Activated CD4-positive, alpha-beta T cell treated with anti-CD3 and anti-CD28 coated beads for 48 hours (primary cell): Measurements from ENCODE around the gene MARCHF9.

ENCODE experiments used
- DNase-seq: peaks from one replicate; pipeline ENCODE4 v3.0.0-alpha.2; 2020

The MARCHF9 gene

DNA sequence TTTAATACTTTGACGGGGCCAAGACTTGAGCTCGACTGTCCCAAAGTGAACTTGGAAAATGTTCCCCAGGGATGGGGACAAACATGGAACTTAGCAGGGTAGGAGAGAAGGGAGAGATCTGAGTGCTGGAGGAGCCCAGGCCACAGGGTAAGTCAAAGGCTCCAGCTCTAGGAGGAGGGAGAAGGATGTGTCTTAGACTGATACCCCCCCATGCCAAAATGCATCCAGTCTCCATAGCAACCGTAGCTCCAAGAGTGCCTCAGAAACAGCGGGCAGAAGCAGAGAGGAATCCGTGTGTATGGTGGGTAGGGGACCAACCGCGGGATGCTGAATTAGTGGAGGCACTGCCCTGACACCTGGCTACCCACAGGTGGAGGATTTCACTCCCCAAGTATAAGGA lies 15.5 kb upstream of the MARCHF9 start:
- no peak for DNase-seq

DNA sequence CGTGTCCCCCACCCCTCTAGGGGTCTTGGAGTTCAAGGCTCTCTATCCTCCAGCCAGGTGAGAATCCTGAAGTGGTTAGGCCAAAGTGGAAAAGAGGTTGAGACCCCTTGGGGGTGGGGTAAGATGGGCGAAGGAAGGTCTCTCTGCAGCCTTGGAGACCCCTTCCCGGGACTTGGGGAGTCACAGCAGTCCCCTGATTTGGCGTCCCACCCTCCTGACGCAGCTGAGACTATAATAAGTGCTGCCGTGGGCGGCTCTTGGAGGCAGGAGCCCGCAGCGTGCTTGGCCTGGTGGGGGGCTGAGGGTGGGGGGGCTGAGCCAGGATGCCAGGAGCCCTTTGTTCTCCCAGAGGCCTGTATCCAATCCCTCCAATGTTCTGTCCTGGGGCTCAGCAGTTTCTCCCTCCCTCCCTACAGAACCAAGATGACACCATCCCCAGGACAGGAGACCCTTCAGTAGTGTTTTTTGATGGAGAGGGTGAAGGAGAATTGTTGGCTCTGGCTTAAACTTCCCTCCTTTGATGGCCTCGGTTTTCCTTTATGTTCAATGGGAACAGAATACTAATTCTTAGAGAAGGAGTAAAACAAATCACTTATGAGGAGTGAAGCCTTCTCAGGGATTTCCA lies 14.9 kb upstream of the MARCHF9 start:
- DNase-seq = no peak

DNA sequence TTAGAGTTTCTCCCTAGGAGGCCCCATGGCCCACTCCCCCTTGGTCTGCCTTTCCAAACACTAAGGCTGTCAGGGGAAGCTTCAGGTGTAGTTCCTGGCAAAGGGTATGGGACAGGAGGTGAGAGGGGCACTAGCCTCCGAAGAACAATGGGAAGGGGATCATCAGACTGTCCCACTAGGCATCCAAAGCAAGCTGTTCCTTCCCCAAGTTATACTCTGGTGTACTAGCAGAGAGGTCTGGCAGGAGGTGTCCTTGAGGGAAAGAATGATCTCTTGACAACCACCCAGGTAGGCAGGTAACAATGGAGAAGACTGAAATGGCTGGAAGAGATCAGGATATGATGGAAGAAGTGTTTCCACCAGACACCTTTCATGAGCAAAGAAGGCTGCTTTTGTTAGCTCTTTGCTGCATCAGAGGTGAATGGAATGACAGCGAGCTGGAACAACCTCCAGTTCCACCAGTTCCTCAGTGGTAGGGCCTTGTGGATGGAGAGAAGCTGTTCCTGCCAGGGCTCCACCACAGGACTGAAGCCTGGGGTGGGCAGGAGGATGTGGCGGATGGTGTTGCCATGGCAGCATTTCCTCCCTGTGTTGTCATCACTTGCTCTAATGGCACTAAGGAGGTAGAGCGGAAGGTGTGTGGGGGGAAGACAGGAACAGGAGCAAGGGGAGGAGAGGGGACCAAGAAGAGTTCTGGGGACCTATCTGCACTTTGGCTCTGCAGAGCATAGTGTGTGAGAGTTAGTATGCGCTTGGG lies 14.1 kb upstream of the MARCHF9 start:
- peak; percentile 76 for DNase-seq

- DNase-seq = no peak
These were observed 13.5 kb upstream of the MARCHF9 start for GRCh38 chr12:57741413-57741789.

DNA sequence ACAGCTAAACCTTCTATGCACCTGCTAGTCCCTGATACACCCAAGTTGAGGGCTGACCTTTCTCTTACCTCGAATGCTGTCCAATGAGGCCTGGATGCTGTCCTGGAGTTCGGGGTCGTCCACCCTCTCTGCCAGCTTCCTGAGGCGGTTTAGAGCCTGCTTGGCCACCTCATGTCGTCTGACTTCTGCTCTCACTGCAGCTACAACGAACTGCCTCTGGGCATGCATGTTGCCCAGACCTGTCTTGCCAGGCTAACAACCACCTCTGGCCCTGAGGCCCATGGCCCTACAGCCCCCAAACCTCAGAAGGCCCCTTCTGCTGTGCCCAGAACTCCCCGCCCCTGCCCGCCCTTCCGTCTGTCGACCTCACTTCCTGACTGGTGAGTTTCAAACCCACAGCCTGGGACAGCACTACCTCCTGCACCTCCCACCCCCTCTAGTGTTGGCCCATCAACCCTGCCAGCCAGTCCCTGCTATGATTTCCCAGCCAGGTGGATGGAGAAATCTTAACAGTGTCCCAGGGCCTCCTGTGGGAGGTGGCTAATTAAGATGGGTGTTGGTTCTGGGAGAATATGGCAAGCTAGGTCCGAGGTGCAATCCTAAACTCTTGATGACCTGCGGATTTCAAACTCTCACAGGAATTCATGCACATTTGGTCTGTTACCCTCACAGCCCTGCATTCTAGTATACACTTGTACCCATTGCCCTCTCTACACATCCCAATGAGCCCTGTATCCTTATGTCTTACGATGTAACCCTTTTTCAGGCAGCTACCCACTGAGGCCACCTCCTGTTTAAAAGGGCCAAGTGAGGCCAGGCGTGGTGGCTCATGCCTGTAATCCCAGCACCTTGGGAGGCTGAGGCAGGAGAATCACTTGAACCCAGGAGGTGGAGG lies 12.8 kb upstream of the MARCHF9 start:
- DNase-seq = peak; percentile 84

DNA sequence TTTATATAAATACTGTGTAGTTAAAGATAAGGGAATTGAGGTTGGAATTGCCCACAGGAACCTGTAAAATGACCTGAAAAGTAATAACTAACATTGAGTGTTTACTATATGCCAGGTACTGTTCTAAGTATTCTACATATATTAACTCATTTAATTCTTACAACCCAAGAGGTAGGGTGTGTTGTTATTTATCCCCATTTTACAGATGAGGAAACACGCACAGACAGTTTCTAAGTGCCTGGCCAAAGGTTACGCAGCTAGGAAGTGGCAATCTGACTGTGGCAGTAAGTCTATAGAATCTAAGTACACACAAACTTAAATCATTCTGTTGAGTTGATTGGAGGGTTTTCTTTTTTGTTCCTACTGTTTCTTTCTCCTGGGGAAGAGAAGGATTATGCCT lies 11.1 kb upstream of the MARCHF9 start:
- DNase-seq = no peak

GRCh38 chr12:57744194-57744776 lies 10.6 kb upstream of the MARCHF9 start:
- DNase-seq = peak; percentile 86

DNA sequence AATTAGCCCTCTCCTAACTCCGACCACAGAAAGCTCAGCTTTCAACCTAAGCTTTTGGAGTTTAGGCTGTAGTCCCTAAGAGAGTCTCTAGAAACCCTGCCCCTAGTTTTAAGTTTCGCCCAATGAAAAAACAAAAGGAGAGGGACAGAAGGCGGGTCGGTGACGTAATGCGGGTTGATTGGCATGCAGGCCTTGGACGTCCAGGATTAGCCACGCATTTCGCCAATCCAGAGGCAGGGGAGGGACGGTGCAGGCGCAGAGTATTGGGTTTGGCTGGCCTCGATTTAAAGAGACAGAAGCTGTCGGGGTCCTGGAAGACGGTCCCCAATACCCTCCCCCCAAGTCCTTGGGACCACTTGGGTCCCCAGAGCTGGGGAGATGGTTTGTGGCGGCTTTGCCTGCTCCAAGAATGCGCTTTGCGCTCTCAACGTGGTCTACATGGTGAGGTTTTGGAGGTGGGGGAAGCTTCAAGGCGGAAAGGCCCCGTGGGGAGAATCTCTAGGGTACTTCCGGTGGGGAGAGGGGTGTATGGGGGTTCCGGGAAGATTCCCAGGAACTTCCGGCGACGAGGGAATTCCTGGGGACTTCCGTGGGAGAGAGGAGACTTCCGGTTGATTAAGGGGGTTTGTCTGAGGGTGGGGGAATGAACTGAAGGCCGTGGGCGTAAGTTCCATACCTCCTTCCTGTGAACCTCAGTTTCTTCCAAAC lies 10.0 kb upstream of the MARCHF9 start, which contains the start of gene TSPAN31:
Gene TSPAN31, plus strand, starts transcription at position 263 of the 708 bp plus-strand sequence. Its CDS starts 116 bp downstream, at position 379.
- DNase-seq = peak; percentile 97

GRCh38 chr12:57745485-57745881 lies 9.4 kb upstream of the MARCHF9 start:
- DNase-seq = no peak

DNA sequence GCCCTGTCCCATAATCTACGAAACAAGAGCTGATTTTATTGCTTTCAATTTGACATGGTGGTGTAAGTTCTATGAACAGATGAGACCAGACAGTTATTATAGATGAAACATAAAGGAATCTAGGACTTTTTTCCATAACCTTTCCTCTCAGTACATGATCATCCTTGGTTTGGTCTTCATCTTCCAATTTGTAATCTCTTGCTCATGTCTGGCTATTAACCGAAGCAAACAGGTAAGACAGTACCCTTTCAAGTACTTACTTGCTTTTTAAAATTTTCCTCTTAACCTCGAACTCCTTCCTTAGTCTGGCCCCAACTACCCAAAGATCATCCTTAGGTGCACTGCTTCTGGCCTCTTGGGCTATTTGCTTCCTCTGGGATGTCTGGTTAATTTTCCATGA lies 8.9 kb upstream of the MARCHF9 start:
- DNase-seq = no peak

DNA sequence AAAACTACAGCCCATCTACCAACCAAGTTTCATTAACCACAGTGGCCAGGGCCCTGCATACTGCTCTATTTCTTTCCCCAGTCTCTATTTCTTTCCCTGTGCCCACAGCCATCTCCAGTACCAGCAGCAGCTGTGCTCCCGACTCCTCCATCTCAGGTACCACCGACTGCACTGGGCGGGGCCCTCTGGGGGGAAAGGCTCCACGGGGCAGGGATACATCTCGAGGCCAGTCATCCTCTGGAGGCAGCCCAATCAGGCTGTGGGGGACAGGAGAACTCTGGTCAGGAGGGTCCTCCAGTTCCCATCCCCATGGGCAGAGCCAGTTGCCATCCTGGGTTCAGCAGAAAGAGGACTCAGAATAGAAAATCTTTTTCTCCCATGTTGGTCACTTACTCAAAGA lies 5.8 kb upstream of the MARCHF9 start:
- DNase-seq = no peak

DNA sequence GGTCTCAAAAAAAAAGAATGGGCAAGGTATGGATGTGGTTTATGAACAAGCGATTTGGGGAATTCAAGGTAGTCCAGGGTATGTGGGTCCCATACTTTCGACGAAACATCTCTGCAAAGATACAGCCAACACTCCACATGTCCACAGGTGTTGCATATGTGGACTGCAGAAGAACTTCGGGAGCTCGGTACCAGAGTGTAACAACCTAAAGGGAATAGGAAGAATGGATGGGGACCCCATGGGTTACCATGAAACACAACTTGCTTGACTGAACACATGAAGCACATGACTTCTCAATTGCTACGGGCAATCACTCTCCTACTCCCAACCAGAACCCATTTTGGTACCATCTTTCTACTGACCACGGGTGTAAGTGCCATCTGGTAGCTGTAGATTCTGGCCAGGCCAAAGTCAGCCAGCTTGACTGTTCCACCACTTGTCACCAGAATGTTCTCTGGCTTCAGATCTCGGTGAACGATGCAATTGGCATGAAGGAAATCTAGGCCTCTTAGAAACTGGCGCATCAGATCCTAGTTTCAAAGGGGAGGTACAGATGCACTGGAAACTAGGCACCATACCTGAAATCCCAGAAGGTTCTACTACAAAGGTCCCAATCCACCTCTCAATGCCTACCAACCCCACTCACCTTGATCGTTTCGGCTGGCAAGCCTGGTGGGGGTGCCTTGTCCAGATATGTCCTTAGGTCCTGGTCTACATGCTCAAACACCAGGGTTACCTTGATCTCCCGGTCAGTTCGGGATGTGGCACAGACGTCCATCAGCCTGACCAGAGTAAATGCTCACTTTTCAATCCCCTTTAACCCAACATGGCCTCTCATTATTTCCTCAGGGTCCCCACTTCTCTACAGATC lies 4.1 kb upstream of the MARCHF9 start:
- no peak for DNase-seq

DNA sequence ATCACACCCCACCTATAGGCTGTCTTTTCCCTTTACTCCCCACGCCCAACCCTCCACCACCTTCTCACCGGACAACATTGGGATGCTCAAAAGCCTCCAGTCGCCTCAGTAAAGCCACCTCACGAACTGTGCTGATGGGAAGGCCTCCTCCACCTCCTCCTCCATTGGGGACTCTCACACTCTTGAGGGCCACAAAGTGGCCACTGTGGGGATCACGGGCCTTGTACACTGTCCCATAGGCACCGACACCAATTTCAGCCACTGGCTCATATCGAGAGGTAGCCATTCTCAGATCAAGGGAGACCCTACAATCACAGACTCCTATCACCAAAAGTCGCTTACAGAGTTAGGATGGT lies 3.5 kb upstream of the MARCHF9 start:
- no peak for DNase-seq

DNA sequence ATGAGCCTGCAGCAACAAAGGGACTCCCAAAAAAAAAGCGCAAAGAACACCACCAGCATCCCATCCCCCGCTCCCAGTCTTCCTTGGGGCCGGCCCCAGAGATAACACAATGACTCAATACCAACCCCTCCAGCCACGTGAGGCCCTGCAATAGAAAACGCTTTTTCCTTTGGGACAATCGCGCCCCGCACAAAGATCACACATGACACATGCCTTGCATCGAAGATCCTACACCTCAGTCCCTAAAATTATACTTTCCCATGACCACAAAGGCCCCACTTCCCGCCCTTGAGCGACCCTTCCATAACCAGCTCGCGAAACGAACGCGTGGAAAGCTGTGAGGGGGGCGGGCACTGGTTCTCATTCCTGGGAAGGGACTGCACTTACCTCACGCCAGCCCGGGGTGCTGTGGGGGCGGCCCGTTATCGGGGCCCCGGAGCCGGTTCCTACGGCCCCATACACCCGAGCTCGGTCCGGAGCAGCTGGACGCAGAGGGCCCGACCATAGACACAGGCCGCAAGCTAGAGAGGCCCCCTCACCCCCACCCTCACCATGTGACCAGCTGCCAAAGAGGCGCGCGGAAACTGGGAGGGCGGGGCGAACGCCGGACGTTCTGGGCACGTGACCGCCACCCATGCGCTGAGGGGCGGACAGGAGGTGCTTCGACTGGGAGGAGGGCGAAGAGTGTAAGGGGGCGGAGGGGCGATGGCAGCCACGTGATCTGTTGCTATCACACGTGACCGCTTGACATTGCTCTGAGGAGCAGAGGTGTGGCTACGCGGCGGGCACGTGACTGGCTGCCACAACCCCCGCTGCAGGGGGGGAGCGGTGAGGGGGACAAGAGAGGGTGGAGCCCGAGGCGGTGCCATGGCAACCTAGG lies 2.9 kb upstream of the MARCHF9 start, which contains the start of gene CDK4:
Gene CDK4, minus strand, starts transcription at position 523 of the 880 bp plus-strand sequence. CDS start 593 bp downstream, outside the sequence.
- DNase-seq = peak; percentile 99

GRCh38 chr12:57752668-57753000 lies 2.3 kb upstream of the MARCHF9 start:
- DNase-seq = no peak

- no peak for DNase-seq
These were observed 1.1 kb upstream of the MARCHF9 start for GRCh38 chr12:57753756-57754337.

GRCh38 chr12:57755194-57755453 lies 221 bp downstream of the MARCHF9 start:
- DNase-seq = no peak

DNA sequence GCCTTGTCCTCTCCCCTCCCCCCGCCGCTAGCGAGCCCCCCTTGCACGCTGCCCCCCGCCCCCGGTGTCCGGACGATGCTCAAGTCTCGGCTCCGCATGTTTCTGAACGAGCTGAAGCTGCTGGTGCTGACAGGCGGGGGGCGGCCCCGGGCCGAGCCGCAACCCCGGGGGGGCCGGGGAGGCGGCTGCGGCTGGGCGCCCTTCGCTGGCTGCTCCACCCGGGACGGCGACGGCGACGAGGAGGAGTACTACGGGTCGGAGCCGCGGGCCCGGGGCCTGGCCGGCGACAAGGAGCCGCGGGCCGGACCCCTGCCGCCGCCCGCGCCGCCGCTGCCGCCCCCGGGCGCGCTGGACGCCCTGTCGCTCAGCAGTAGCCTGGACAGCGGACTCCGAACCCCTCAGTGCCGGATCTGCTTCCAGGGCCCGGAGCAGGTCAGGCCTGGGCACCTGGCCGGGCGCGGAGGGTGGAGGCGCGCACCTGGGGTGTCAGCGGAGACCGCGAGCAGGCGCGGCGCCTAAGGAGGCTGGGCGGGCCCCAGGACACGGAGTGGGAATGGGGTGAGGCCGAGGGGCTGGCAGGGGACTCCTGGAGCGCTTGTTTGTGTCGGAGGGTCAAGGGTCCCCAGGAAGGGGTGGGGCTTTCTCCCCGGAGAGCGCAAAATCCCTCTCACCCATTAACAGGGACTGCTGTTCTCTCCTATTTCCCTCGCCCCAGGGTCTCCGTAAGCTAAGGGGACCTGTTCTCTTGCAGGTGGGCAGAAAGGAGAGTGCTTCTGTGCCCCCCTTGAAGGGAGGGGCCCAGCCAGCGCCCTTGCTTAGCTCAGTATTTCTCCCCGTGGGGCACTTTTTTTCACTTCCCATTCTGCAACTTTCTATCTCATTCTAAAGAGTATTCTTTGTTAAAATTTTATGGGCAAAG lies 810 bp downstream of the MARCHF9 start:
- peak; percentile 39 for DNase-seq
